C4-2B (cell line): Measurements from ENCODE around the gene SCN8A.

ENCODE experiments used
- H3K27ac ChIP-seq: fragments of 450-650 bp; 2 replicates; pipeline ENCODE4 v1.5.1; 2017
- ZFX ChIP-seq: fragments of 450-650 bp; IDR thresholded peaks from 2 replicates; pipeline ENCODE4 v1.6.1; 2017
- TF ChIP-seq, protein P1 (sequence below): fragments of 450-650 bp; conservative IDR thresholded peaks from 2 replicates; pipeline ENCODE4 v1.5.1; 2017; ENCODE audit warnings: mild to moderate bottlenecking

SCN8A gene

DNA sequence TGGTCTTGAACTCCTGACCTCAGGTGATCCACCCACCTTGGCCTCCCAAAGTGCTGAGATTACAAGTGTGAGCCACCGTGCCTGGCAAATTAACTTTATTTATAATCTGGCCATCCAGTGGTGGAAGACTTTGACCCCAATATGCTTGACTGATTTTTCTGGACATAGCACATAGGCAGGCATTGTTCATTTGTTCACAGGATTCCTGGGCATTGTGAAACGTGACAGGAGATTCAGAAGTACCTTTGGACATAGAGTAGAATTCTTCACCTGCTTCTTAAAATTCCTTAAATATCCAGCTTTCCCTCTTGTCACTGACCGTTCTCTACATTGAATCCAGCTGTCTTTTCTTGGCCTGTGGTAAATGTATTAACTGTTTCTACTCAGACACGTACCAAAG lies 103.1 kb downstream of the SCN8A start:
- TF ChIP-seq ZFX = no peak
- TF ChIP-seq, protein P1, sequence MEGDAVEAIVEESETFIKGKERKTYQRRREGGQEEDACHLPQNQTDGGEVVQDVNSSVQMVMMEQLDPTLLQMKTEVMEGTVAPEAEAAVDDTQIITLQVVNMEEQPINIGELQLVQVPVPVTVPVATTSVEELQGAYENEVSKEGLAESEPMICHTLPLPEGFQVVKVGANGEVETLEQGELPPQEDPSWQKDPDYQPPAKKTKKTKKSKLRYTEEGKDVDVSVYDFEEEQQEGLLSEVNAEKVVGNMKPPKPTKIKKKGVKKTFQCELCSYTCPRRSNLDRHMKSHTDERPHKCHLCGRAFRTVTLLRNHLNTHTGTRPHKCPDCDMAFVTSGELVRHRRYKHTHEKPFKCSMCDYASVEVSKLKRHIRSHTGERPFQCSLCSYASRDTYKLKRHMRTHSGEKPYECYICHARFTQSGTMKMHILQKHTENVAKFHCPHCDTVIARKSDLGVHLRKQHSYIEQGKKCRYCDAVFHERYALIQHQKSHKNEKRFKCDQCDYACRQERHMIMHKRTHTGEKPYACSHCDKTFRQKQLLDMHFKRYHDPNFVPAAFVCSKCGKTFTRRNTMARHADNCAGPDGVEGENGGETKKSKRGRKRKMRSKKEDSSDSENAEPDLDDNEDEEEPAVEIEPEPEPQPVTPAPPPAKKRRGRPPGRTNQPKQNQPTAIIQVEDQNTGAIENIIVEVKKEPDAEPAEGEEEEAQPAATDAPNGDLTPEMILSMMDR = no peak
- H3K27ac ChIP-seq = no peak overlapping the region

DNA sequence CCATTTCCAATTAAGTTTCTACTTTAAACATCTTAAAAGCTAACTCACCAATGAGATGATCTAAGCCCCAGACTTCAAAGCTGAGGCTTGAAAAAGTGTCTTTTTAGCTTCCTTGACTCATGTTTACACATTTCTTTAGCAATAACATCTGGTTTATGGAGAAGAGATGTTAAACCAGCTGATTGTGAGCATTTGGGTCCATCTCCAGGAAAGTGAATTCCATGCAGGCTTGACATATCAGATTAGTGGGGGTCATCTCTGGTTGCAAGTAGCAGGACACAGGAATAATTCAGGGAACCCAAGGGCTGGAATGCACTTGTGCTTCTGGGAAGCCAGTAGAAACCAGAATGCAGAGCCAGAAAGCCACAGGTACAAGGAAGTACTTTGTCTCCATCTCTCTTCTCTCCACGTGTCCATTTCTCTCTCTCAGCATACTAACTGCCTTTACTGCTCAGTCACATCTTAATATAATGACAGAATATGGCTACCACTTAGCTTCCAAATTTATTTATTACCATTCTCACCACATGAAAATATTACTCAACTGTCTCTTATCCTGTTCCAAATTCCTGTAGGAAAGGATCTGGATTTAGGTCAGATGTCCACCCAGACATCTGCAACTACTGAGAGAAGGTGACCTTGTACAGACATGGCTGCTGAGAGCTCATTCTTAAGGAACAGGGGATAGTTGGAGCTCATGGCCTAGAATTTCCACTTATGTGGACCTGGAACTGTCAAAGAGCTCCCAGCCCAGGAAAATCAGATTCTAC lies 104.4 kb downstream of the SCN8A start:
- no peak for TF ChIP-seq ZFX
- TF ChIP-seq, protein P1 = no peak
- no peak overlapping the region for H3K27ac ChIP-seq

DNA sequence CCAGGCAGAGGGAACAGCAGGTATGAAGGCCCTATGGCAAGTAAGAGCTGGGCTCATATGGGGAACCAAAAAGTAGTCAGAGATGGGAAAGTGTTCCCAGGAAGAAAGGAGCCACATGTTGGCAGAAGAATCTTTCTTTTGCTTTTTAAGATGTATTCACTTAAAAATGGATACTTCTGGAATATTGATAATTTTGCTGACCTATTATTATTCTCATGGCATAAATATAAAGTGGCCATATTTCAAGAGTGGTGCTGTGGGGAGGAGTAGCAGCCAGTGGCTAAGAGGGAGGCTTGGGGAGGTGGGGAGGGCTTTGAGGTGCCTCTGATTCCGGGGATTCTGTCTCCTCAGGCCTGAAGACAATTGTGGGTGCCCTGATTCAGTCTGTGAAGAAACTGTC lies 108.2 kb downstream of the SCN8A start:
- no peak for TF ChIP-seq ZFX
- TF ChIP-seq, protein P1 = no peak
- H3K27ac ChIP-seq = no peak overlapping the region

DNA sequence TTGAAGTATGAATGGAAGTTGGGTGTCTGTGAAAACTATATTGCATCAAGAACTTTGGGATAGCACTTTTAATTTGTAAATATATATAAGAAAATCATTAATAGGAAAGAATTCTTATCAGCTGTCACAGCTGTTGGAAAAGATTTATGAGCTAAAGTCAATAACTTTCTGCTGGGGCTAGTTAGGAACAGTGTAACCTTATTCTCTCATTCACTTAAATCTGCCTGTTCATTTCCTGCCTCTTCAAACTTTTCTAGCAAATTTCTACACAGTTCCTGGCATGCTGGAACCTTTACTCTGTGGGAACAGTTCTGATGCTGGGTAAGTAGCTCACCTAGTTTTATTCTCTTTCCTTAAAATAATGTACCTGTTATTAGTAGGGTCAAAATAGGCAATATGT lies 109.9 kb downstream of the SCN8A start:
- TF ChIP-seq, protein P1 = no peak
- no peak for TF ChIP-seq ZFX

DNA sequence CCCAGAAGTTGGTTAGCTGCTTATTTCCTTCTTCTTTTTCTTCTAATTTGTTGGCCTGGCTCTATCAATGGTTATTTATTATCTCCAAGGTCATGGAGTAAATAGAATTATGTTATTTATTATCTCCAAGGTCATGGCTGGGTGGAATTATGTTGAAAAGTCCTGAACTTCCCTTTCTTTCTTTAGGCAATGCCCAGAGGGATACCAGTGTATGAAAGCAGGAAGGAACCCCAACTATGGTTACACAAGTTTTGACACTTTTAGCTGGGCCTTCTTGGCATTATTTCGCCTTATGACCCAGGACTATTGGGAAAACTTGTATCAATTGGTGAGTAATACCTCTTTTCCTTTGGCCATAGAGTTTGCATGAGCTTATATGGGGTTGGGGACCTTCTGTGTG lies 111.6 kb downstream of the SCN8A start:
- no peak for TF ChIP-seq ZFX
- TF ChIP-seq, protein P1 = no peak
- H3K27ac ChIP-seq = no peak overlapping the region

More for the DNA sequence above, 109.9 kb downstream of the SCN8A start:
- H3K27ac ChIP-seq = no peak overlapping the region

DNA sequence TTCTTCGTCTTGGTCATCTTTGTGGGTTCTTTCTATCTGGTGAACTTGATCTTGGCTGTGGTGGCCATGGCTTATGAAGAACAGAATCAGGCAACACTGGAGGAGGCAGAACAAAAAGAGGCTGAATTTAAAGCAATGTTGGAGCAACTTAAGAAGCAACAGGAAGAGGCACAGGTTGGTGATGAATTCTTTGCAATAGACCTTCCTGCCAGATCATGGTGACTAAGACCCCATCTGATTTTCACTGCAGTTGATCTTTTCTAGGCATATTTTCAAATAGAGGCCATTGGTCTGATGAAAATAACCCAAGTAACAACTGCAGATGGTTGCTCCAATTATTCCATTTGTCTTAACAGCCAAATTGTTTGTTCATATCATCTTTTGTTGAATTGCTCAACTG lies 114.4 kb downstream of the SCN8A start:
- no peak overlapping the region for H3K27ac ChIP-seq
- TF ChIP-seq, protein P1 = no peak
- no peak for TF ChIP-seq ZFX

DNA sequence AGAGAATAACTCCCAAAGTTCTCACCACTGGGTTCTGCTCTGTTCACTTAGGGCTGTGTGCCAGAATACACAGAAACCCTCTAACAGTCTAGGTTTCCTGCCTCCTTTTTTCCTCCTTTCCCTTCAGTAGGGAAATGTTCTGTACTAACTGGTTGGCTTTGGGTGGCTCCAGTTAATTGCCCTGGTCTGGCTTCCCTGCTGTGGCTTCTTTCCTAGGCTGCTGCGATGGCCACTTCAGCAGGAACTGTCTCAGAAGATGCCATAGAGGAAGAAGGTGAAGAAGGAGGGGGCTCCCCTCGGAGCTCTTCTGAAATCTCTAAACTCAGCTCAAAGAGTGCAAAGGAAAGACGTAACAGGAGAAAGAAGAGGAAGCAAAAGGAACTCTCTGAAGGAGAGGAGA lies 115.2 kb downstream of the SCN8A start:
- H3K27ac ChIP-seq = no peak overlapping the region
- TF ChIP-seq, protein P1 = no peak
- no peak for TF ChIP-seq ZFX
